ENCODE data around the gene EHD3.
A peak's percentile ranks its signal among the peaks of the same experiment; 100 is the strongest.

The EHD3 gene

DNA sequence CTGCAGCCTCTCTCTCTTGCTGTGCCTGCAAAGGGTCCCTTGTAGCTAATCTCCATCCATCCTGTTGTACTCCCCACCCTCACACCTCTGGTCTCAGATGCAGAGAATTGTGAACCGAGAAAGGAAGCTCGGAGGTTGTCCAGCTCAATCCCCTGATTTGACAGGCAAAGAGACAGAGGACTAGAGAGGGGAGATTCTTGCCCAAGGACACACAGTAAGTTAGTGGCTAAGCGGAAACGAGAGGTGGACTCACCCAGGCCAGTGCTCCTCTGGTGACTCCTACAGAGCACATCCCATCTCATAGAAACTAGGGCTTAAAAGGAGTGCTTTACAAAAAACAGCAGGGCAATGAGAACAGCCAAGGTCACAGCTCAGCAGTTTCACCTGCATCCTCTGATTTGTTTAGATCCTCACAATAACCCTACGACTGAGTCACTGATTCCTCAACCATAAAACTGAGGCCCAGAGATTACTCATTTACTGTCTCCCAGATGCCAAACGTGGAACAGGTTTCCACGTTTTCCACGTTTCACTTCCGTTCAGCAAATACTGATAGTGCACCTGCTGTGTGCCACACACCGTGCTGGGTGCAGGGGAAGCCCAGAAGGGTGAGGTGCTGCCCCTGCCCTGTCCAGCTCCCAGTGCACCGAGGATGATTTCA, 22.1 kb downstream of the EHD3 start:
- DNase-seq (ENCODE audit: low spot score), result no peak

- no peak for DNase-seq (ENCODE audit: low spot score)
These were observed 22.8 kb downstream of the EHD3 start for GRCh38 chr2:31256611-31257382.

DNA sequence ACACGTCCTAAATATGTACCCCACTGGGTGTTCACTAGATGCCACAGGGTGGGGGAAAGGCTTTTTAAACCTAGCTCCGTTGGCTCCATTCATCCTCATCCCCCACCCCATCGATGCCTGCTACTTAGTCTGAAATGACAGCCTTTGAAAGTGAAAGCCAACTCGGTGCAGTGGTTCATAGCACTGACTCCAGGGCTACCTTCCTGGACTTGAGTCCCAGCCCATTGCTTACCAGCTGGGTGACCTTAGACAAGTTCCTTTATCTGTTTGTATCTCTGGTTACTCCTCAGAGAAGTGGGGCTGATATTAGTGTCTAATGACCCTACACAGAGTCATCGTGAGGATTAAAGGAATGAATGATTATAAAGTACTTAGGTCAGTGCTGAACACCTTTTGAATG, 24.4 kb downstream of the EHD3 start:
- no peak for DNase-seq (ENCODE audit: low spot score)

DNA sequence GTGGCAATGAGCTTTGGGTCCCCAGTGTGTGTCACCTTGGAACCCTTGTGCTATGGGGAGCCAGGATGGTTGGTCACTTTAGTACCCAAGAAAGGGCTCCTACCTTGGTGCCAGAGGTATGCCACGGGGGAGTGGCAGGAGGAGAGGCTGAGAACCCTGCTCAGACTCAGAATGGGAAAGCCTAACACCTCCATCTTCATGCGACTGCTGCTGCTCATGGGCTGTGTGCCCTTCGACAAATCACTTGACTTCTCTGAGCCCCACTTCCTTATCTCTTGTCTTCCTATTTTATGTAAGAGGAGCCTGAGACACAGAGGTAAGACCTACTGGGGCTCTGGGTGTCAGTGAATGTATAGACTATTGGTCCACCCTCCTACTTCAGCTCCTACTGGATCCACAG, 25.1 kb downstream of the EHD3 start:
- no peak for DNase-seq (ENCODE audit: low spot score)

- no peak for DNase-seq (ENCODE audit: low spot score)
These were observed 26.9 kb downstream of the EHD3 start for GRCh38 chr2:31260870-31261269.

GRCh38 chr2:31263636-31264190, 29.8 kb downstream of the EHD3 start:
- no peak for DNase-seq (ENCODE audit: low spot score)

- no peak for DNase-seq (ENCODE audit: low spot score)
These were observed 31.3 kb downstream of the EHD3 start for GRCh38 chr2:31265234-31265633.

- no peak for DNase-seq (ENCODE audit: low spot score)
These were observed 32.9 kb downstream of the EHD3 start for GRCh38 chr2:31266804-31267203.

DNA sequence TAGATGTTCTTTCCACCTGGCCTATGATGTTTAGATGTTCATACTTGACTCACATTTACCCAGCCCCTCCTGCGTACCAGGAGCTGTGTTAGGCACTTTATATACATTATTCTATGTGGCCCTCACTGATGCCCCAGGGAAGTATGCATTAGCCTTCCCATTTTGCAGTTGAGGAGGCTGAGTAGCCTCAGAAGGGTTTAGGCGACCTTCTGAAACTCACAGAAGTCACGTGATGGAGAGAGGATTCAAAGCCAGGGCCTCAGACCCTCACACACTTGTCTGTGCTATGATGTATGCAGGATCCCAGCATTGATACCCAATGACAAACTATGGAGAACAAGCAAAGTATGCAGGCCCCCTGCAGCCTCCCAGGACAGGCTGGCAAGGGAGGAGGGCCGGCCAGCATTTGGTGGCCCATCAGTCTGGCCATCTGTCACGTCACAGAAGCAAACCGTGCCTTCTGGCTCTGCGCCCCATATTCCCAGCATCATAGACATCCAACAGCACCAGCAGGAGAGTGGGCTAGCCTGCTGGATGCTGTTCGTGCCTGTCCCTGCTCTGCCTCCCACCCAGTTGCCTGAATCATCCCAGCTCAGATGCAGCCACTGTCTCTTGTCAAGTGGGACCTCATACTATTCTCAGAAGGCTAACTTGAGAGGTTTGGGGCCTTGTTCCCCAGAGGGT, 33.6 kb downstream of the EHD3 start:
- no peak for DNase-seq (ENCODE audit: low spot score)

GRCh38 chr2:31268344-31268743, 34.4 kb downstream of the EHD3 start:
- no peak for DNase-seq (ENCODE audit: low spot score)

DNA sequence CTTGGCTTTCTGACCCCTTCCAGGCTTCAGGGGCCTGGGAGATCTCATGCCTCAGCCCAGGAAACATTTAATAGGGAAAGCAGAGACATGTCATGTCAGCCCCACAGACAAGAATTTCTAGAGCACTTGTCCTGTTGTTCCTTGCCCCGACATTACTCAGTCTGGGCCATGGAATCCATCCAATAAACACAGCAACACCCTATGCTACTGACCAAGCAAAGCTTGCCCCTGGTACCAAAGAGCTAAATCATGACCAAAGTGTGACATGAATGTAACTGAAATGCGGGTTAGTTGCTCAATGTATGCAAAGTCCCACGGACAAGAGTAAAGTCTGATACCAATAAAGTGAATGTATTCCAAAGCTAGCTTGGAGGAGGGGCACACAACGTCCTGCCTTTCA, 35.1 kb downstream of the EHD3 start:
- no peak for DNase-seq (ENCODE audit: low spot score)

GRCh38 chr2:31270131-31270530, 36.2 kb downstream of the EHD3 start:
- DNase-seq (ENCODE audit: low spot score), result no peak

DNA sequence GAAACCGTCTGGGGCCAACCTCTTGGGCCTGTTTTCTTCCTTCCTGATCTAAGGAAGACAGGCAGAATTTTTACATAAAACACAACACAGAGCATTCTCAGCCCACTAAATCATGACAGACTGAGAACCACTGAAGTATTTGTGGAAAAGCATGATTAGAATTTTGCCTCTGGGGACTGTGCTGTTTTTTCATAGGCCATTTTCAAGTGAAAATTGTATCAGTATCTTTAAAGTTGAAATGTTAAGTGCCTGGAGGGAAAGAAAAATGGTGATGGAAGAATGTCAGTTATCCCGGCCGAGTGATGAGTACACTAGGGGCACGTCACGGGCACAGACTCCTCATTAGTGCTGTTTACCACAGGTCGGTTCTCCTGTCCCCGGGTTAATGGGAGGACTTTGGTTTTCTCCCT, 36.9 kb downstream of the EHD3 start:
- DNase-seq (ENCODE audit: low spot score), result no peak

DNA sequence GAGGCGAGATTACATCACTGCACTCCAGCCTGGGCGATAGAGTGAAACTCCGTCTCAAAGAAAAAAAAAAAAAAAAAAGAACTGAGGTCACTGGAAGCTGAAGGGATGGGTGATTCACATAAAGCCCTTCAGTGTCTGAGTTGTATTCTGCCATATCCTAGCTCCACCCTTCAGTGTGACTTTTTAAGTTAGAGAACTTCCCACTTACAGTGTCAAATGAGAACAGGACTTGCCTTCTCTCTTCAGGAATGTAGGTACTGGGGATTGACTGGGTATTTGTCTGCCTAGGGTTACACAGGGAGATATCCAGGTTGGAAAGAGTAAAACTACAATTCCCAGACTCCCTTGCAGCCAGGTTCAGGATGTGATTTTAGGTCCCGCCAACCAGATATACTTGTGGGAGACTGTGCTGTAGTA, 37.9 kb downstream of the EHD3 start:
- DNase-seq (ENCODE audit: low spot score), result no peak

DNA sequence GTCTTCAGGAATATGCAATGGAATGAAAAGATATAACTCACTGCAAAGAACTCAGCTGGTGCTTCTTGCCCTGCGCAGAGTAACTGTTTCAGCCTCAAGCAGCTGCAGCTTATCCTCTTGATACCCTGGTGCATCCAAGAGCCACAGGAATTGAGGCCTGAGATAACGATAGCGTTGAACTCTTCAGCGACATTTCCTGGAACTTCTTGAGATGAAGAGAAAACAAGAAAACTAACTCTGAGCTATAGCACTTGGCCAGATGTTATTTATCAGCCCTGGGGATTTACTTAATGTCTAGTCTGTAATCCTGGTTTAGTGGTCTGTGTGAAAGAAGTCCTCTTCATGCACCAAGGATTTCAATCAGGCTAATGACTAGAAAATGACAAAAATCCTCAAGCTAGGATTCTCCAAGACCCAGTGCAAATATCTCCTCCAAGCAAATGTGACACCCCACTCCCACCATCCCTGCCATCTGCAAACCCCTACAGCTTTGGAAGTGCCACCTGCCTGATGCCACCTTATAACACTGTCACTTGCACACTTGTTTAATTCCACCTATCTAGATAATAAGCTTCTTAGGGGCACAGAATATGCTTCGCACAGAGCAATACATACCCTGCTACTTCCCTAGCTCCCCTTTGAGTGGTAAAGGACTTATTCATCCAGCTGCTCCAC, 40.6 kb downstream of the EHD3 start:
- no peak for DNase-seq (ENCODE audit: low spot score)

DNA sequence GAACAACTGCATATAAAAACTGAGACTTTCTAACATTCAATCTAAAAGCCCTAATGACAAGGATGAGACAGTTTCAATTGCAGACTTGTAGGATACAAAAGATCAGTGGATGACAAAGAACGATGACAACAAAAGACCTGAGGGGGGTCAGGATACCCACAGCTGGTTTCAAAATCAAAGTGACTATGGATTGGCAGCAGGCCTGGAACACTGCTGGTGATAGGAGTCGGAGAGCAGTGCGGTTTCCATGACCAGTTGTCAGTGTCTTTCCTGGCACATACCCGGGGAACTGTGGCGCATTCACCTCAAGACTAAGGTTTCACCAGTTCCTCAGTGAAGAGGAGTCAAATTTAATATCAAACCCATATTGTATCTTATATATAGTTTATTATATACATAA, 42.0 kb downstream of the EHD3 start:
- DNase-seq (ENCODE audit: low spot score), result no peak

- no peak for DNase-seq (ENCODE audit: low spot score)
These were observed 43.7 kb downstream of the EHD3 start for GRCh38 chr2:31277621-31278020.

- no peak for DNase-seq (ENCODE audit: low spot score)
These were observed 48.7 kb downstream of the EHD3 start for GRCh38 chr2:31282634-31283033.

GRCh38 chr2:31283193-31283919, 49.4 kb downstream of the EHD3 start:
- peak; percentile 11 for DNase-seq (ENCODE audit: low spot score)

- DNase-seq (ENCODE audit: low spot score), result no peak
These were observed 50.2 kb downstream of the EHD3 start for GRCh38 chr2:31284107-31284506.

DNA sequence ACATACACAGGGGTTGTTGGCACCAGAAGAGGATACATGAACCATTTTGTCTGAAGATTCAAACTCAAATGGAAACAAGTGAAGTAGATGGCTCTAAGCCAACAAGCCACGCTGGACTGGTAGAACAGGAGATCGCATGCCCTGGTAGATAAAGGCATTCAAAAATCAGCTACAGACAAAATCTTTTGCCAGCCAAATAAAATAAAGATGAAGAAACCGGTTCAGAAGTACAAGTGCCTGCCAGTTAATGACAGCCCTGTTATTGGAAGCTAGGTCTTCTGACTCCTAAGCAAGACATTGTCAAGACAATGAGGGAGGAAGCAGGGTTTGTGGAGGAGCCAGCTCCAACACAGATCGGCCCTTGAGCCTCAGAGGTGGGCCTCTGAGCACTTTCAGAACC, 52.3 kb downstream of the EHD3 start:
- DNase-seq (ENCODE audit: low spot score), result no peak
